BJ (cell line): ENCODE measurements around the gene ZCCHC13. TPM values are rescaled to one million over a fixed set of nuclear protein-coding genes. Genes with fewer than 3 reads are reported as not detected.

ENCODE experiments used
- CTCF ChIA-PET: fragments of 350-600 bp; formaldehyde crosslinking; extraction: SDS; loops from one replicate; lab custom pipeline; 2021; ENCODE audit warnings: antibody characterized with exemption, inconsistent platforms; lab: Yijun Ruan, JAX
- POLR2A ChIA-PET: fragments of 300-600 bp; sonication (Branson Sonifier 250); formaldehyde crosslinking; extraction: SDS; loops from one replicate; lab custom pipeline; 2021; ENCODE audit warnings: antibody characterized with exemption; lab: Charles Lee
- DNase-seq: peaks from one replicate; pipeline ENCODE4 v3.0.0-alpha.2; 2011; ENCODE audit warnings: low read depth
- H3K27me3 ChIP-seq: 2 replicates; pipeline ENCODE4 v1.6.0; 2011; ENCODE audit warnings: low read length; ENCODE audit not compliant: control insufficient read depth, insufficient read depth
- H3K36me3 ChIP-seq: 2 replicates; pipeline ENCODE4 v1.5.1; 2011; ENCODE audit warnings: low read length; ENCODE audit not compliant: control insufficient read depth, insufficient read depth
- H3K4me3 ChIP-seq: 2 replicates; pipeline ENCODE4 v1.5.1; 2011; ENCODE audit warnings: low read depth, mild to moderate bottlenecking, control low read depth, low read length
- CTCF ChIP-seq: IDR thresholded peaks from 2 replicates; pipeline ENCODE4 v1.5.1; 2011; ENCODE audit warnings: low read depth, mild to moderate bottlenecking, control low read depth, inconsistent platforms, low read length, moderate library complexity; ENCODE audit not compliant: insufficient read depth
- polyA plus RNA-seq: library from polyadenylated mRNA; depleted of rRNA; stranded (reverse); fragments of >200 nt; gene quantifications from 2 replicates; pipeline ENCODE4 v1.2.3, GENCODE V29; 2011

The ZCCHC13 gene
- polyA plus RNA-seq, 1 experiment, result not detected

GRCh38 chrX:74343343-74344279, 39.6 kb downstream of the ZCCHC13 start:
- no peaks in the 10 kb centered on the region for H3K27me3 ChIP-seq
- POLR2A ChIA-PET, result no interaction called here
- CTCF ChIA-PET, result interaction anchor here (0.7 to 1.9 kb wide), 6 partner anchors 22 to 490 kb away, joined by 3 to 6 read pairs (median 4); no protein-coding TSS in a partner anchor

GRCh38 chrX:74344280-74344622, 40.3 kb downstream of the ZCCHC13 start:
- no peaks in the 10 kb centered on the region for H3K27me3 ChIP-seq
- ChIA-PET CTCF (interaction anchor here (0.7 to 1.9 kb wide), 5 partner anchors 23 to 489 kb away, joined by 3 to 6 read pairs (median 5); no protein-coding TSS in a partner anchor), POLR2A (no interaction called here)
- DNase-seq, result no peak
- no peak for TF ChIP-seq CTCF
- no peak overlapping the region for H3K4me3 ChIP-seq
- no peaks in the 10 kb centered on the region for H3K36me3 ChIP-seq

More at GRCh38 chrX:74343343-74344279, 39.6 kb downstream of the ZCCHC13 start:
- TF ChIP-seq CTCF, result peak; percentile 54
- peak; percentile 52 for DNase-seq
- no peak overlapping the region for H3K4me3 ChIP-seq
- H3K36me3 ChIP-seq, result no peaks in the 10 kb centered on the region

- no peak for DNase-seq
- H3K36me3 ChIP-seq, result no peaks in the 10 kb centered on the region
- ChIA-PET CTCF (no interaction called here), POLR2A (no interaction called here)
- no peaks in the 10 kb centered on the region for H3K27me3 ChIP-seq
- H3K4me3 ChIP-seq, result no peak overlapping the region
- TF ChIP-seq CTCF, result no peak
Observed at GRCh38 chrX:74346088-74346487, 42.1 kb downstream of the ZCCHC13 start.

- ChIA-PET POLR2A (no interaction called here), CTCF (no interaction called here)
- peak; percentile 11 for DNase-seq
- Histone ChIP-seq H3K27me3 (no peaks in the 10 kb centered on the region), H3K36me3 (no peaks in the 10 kb centered on the region), H3K4me3 (no peak overlapping the region)
- no peak for TF ChIP-seq CTCF
Observed at GRCh38 chrX:74349387-74349786, 45.4 kb downstream of the ZCCHC13 start.

GRCh38 chrX:74351760-74352159, 47.8 kb downstream of the ZCCHC13 start:
- H3K36me3 ChIP-seq, result no peaks in the 10 kb centered on the region
- H3K4me3 ChIP-seq, result no peak overlapping the region
- no peaks in the 10 kb centered on the region for H3K27me3 ChIP-seq
- no peak for TF ChIP-seq CTCF
- CTCF ChIA-PET, result no interaction called here
- POLR2A ChIA-PET, result no interaction called here
- DNase-seq, result no peak
